NCI-H1105 treated with DMSO at 0.1 percent for 48 hours (cell line): ENCODE measurements around the gene WWTR1.

Experiments used
- DNase-seq: peaks from one replicate; lab custom pipeline; 2025; lab: John Stamatoyannopoulos, UW

Gene WWTR1

GRCh38 chr3:149655826-149656574 lies 1.8 kb downstream of the WWTR1 start:
- no peak for DNase-seq

DNA sequence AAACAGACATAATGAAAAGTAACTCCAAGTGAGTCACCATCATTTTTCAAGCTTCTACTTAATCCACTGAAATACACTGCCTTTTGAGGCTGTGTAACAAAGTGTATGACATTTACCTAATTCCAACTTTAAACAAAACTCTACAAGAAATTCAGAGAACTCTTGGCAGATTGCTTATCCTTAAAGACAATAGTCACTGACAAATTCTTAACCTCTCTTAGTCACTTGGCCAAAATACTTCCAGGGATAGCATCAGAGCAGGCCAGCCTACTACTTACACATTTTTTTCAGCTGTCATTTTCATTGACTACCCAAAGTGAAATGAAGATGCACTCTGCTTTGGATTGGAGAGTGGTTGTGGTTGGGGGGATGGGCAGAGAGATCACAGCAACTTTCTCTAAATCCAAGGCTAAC lies 3.6 kb downstream of the WWTR1 start:
- no peak for DNase-seq

- DNase-seq: no peak
Observed at GRCh38 chr3:149653564-149653963, 4.3 kb downstream of the WWTR1 start.

DNA sequence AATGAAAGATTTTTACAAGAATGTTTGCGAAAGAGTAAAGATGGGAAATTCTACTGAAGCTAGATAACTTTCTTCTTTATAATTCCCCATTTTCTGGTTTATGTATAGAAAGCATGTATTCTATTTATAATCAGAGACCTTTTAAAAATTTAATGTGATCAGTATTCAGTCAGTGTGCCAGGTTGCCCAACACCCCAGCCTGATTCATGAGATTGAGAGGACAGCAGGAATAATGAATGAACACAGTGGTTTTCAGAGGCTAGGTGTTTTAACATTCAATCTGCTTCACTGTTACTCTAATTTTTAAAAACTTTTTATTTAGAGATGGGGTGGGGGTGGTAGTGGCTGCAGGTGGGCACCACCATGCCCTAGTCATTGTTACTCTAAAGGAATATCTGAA lies 4.7 kb downstream of the WWTR1 start:
- DNase-seq: no peak

- no peak for DNase-seq
Observed at GRCh38 chr3:149650828-149651227, 7.0 kb downstream of the WWTR1 start.

GRCh38 chr3:149648525-149648924 lies 9.3 kb downstream of the WWTR1 start:
- DNase-seq: no peak

DNA sequence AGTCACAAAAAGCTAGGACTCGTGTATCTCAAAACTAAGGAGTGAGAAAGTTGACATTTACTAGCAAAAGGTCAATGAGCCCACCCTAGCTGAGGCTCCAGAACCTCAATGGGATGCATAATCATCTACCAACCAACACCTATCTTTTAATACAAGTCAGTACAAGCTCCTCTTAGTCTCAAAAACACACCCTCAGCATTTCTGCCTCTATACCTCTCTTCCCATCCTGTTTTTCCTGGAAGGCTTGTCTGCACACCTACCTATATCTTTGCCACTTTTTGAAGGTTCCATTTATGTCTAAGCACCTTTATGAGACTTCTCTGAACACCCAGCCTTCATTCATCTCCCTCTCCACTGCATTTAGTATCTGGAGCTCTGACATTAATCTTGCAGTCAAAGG lies 10.0 kb downstream of the WWTR1 start:
- no peak for DNase-seq

DNA sequence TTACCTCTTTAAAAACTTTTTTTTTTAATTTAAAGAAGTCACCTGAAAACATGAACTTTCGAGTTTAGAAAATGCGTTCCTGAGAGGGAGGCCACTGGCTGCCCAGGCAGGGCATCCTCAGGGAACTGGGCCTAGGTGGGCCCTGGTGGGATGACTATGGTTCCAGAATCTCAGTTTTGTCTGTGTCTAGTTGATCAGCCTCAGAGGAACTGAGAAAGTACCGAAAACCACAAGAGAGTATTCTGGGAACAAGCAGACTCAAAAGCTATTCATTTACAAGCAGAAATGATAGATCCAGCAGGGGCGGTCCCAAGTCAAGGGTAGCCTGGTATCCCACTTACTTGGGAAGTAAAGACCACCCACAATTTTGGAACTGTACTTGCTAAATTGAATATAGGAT lies 10.5 kb downstream of the WWTR1 start:
- no peak for DNase-seq

DNA sequence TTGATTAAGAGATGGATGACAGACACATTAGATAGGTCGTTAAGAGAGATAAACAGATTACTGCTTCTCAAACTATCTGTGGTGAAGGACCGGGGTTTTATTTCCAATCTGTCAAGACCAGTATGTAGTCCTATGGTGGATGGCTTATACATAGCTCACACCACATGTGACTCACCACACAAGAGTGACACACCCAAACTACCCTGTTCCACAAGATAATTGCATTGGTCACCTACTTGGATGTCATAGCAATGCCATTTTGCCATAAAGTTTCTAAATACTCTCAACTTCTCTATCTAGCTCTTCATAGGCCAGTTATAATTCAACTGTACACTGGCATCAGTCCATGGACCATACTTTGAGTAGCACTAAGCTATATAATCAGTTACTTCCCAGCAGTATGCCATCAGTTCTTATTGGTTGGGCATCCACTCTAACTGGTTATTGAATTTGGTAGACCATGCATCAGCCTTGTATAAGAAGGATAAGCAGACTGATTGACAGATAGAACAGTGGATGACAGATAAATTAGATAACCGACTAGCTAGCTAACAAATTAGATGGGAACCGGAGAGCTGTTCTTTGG lies 11.6 kb downstream of the WWTR1 start:
- DNase-seq: no peak

DNA sequence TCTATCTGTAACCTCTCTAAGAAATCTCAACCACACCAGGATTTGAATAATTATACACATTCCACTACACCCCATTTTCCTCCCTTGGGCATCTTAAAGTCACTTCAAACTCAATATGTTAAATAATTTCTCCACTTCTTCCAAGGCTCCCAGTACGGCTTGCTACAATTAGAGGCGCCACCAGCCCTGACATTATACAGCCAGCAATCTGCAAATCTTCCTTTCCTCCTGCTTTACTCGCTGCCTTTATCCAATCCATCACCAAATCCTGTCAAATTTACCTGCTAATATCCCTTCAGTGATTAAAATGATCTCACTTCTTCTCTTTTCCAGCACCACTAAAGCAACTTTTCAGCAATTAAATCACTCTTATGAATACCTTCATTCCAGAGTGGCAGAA lies 13.9 kb downstream of the WWTR1 start:
- DNase-seq: no peak

GRCh38 chr3:149643482-149643798 lies 14.4 kb downstream of the WWTR1 start:
- no peak for DNase-seq

GRCh38 chr3:149640976-149641728 lies 16.7 kb downstream of the WWTR1 start:
- DNase-seq: no peak

DNA sequence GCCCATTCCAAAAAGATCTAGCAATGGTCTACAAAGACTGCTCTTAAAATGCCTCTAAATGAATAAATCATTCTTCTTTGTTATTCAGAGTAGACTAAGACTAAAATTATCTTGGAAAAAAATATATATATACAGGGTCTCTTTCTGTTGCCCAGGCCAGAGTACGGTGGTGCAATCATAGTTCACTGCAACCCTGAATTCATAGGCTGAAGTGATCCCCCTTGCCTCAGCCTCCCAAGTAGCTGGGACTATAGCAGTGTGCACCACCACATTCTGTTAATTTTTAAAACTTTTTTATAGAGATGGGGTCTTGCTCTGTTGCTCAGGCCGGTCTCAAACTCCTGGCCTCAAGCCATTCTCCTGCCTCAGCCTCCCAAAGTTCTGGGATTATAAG lies 18.7 kb downstream of the WWTR1 start:
- no peak for DNase-seq

- no peak for DNase-seq
Observed at GRCh38 chr3:149638228-149639092, 19.4 kb downstream of the WWTR1 start.

GRCh38 chr3:149635396-149635795 lies 22.4 kb downstream of the WWTR1 start:
- DNase-seq: no peak

DNA sequence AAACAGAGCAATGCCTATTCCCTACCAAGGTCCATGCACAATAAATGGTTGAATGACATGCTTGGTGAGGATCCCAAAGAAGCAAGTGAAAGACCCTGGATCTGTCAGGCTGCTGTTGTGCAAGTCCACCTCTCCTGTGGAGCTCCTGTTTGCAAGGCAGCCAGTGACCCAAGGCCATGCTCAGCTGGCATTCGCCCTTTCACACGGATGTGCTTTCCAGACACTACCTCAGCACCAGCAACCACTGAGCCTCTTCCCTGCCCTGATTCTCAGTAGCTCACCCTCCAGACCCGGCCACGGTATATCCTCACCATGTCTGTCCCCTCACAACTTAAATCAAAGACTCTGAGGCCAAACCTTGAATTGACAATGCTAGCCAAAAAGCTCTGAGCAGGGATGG lies 23.3 kb downstream of the WWTR1 start:
- no peak for DNase-seq

DNA sequence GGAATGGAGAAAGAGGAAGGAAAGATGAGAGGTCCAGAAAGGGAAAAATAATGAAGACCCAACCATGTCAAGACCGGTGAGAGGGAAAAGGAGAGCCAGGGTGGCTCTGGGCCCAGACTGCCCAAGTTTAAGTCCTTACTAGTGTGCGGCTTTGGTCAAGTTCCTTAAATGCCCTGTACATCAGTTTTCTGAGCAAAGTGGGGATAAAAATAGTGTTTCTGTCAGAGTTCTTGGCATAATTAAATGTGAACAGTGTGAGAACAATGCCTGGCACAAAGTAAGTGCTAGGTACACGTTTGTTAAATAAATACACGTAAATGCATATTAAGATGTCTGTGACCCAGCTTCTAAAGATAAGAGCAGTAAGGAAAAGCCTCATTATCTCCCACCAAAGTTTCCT lies 23.8 kb downstream of the WWTR1 start:
- DNase-seq: no peak

GRCh38 chr3:149632225-149632624 lies 25.6 kb downstream of the WWTR1 start:
- DNase-seq: no peak

DNA sequence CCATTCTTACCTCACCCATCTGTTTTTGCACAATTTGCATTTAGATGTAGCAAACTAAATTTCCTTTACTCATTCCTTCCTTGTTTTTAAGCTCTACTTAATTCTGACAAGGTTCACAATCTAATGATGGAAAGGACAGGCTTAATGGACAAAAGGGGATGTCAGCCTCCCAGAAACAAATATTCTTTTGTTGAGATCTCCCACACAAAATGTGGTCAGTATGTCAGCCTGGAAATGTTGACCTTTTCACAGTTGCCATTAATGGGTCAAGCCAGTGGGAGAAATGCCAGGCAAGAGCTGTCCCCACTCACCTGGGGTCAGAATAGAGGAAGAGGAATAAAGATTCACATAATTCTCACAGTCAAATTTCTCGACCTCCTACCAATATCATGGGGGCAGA lies 27.0 kb downstream of the WWTR1 start:
- no peak for DNase-seq

GRCh38 chr3:149628957-149629670 lies 28.7 kb downstream of the WWTR1 start:
- DNase-seq: no peak

- no peak for DNase-seq
Observed at GRCh38 chr3:149626671-149627070, 31.2 kb downstream of the WWTR1 start.

- no peak for DNase-seq
Observed at GRCh38 chr3:149625795-149626194, 32.0 kb downstream of the WWTR1 start.
